SK-N-SH (cell line): ENCODE measurements around the gene LRP5. TPM values are rescaled to one million over a fixed set of nuclear protein-coding genes. Genes with fewer than 3 reads are reported as not detected.

Experiments used
- CTCF ChIA-PET: fragments of 300-600, 350-600 bp; formaldehyde crosslinking; extraction: SDS; loops from one replicate; lab custom pipeline; 2021; lab: Yijun Ruan, JAX
- POLR2A ChIA-PET: fragments of 350-600 bp; sonication (Branson Sonifier 250); formaldehyde crosslinking; extraction: SDS; loops from one replicate; lab custom pipeline; 2020; ENCODE audit warnings: antibody characterized with exemption, inconsistent platforms; lab: Yijun Ruan, JAX
- DNase-seq: peaks from one replicate; pipeline ENCODE4 v3.0.0; 2012
- H2AFZ ChIP-seq: fragments of 200-600 bp; sonication (generic); 2 replicates; pipeline ENCODE4 v1.8.1; 2016; ENCODE audit warnings: antibody characterized with exemption, mild to moderate bottlenecking, low read depth
- H3F3A ChIP-seq: fragments of 200-600 bp; sonication (generic); replicated peaks from 2 replicates; pipeline ENCODE3; 2016; ENCODE audit warnings: antibody characterized with exemption, mild to moderate bottlenecking; ENCODE audit not compliant: insufficient read depth
- H3K27ac ChIP-seq, 2 experiments: fragments of 200-500 bp in 1 of 2; fragments of 200-600 bp in 1 of 2; sonication (Bioruptor generic) in 1 of 2; sonication (generic), shearing (Covaris generic) in 1 of 2; 2 replicates each; pipeline versions ENCODE4 v1.5.1 to v1.6.1; 2014 to 2016; ENCODE audit warnings: low read depth in 2 of 2, inconsistent platforms in 1 of 2, low read length in 1 of 2, mild to moderate bottlenecking in 1 of 2, mixed read lengths in 1 of 2
- H3K27me3 ChIP-seq: fragments of 200-600 bp; sonication (generic), shearing (Covaris generic); 2 replicates; pipeline ENCODE4 v1.6.1; 2016; ENCODE audit warnings: mixed run types; ENCODE audit not compliant: insufficient read depth
- H3K36me3 ChIP-seq, 2 experiments: fragments of 200-500 bp in 1 of 2; fragments of 200-600 bp in 1 of 2; sonication (Bioruptor generic) in 1 of 2; sonication (generic) in 1 of 2; replicated peaks in 1 of 2; 2 replicates each; pipeline versions ENCODE3 to v1.5.1; 2014 to 2016; ENCODE audit warnings: low read length in 1 of 2, mild to moderate bottlenecking in 1 of 2; ENCODE audit not compliant: insufficient read depth in 2 of 2, control insufficient read depth in 1 of 2
- H3K4me1 ChIP-seq, 2 experiments: fragments of 200-500 bp in 1 of 2; fragments of 200-600 bp in 1 of 2; sonication (Bioruptor generic) in 1 of 2; sonication (generic), shearing (Covaris generic) in 1 of 2; 2 replicates each; pipeline versions ENCODE4 v1.5.1 to v1.6.1; 2014 to 2016; ENCODE audit warnings: low read depth in 1 of 2, low read length in 1 of 2, mixed run types in 1 of 2; ENCODE audit not compliant: insufficient read depth in 2 of 2, control insufficient read depth in 1 of 2
- H3K4me2 ChIP-seq: fragments of 200-600 bp; sonication (generic), shearing (Covaris generic); 2 replicates; pipeline ENCODE4 v1.6.1; 2017; ENCODE audit warnings: mixed run types
- H3K4me3 ChIP-seq, 2 experiments: fragments of 200-500 bp in 1 of 2; fragments of 200-600 bp in 1 of 2; sonication (Bioruptor generic) in 1 of 2; sonication (generic), shearing (Covaris generic) in 1 of 2; 2 replicates each; pipeline versions ENCODE4 v1.5.1 to v1.8.1; 2014 to 2016; ENCODE audit warnings: low read depth in 2 of 2, inconsistent platforms in 1 of 2, low read length in 1 of 2, mild to moderate bottlenecking in 1 of 2, mixed read lengths in 1 of 2, moderate library complexity in 1 of 2
- H3K79me2 ChIP-seq: fragments of 200-600 bp; sonication (generic); 2 replicates; pipeline ENCODE4 v1.8.1; 2017; ENCODE audit warnings: mild to moderate bottlenecking; ENCODE audit not compliant: insufficient read depth
- H3K9ac ChIP-seq: fragments of 200-600 bp; sonication (generic); 2 replicates; pipeline ENCODE4 v1.6.1; 2017; ENCODE audit warnings: mixed run types
- H3K9me2 ChIP-seq: fragments of 200-600 bp; sonication (generic); 2 replicates; pipeline ENCODE4 v1.6.1; 2017; ENCODE audit warnings: mixed run types
- H3K9me3 ChIP-seq: fragments of 200-600 bp; sonication (generic); 2 replicates; pipeline ENCODE4 v1.6.1; 2017; ENCODE audit warnings: mixed run types, mild to moderate bottlenecking, moderate library complexity
- H4K20me1 ChIP-seq: fragments of 200-600 bp; sonication (generic); 2 replicates; pipeline ENCODE4 v1.6.1; 2017; ENCODE audit warnings: mild to moderate bottlenecking, mixed run types; ENCODE audit not compliant: insufficient read depth
- CHD2 ChIP-seq: fragments of 150-350 bp; IDR thresholded peaks from 2 replicates; pipeline ENCODE4 v1.6.1; 2018; ENCODE audit warnings: low read length; ENCODE audit not compliant: partially characterized antibody
- ELF1 ChIP-seq: IDR thresholded peaks from 2 replicates; pipeline ENCODE4 v1.4.0; 2012
- EZH2phosphoT487 ChIP-seq: fragments of 200-600 bp; sonication (generic); IDR thresholded peaks from 2 replicates; pipeline ENCODE4 v1.6.1; 2017; ENCODE audit warnings: low read depth, mixed run types, mild to moderate bottlenecking, antibody characterized with exemption, moderate library complexity, borderline replicate concordance
- FOSL2 ChIP-seq: IDR thresholded peaks from 2 replicates; pipeline ENCODE4 v1.4.0; 2012; ENCODE audit warnings: low read depth, mild to moderate bottlenecking, moderate library complexity, borderline replicate concordance
- FOXJ3 ChIP-seq: sonication (generic); formaldehyde crosslinking; IDR thresholded peaks from 2 replicates; pipeline ENCODE4 v1.5.1; 2020; ENCODE audit warnings: mild to moderate bottlenecking, missing genetic modification reagents
- GABPA ChIP-seq: IDR thresholded peaks from 2 replicates; pipeline ENCODE4 v1.4.0; 2012; ENCODE audit warnings: low read depth, mild to moderate bottlenecking
- JUND ChIP-seq: IDR thresholded peaks from 2 replicates; pipeline ENCODE4 v1.4.0; 2012
- PBX3 ChIP-seq: IDR thresholded peaks from 2 replicates; pipeline ENCODE4; 2012
- RAD21 ChIP-seq: IDR thresholded peaks from 2 replicates; pipeline ENCODE4 v1.6.1; 2012; ENCODE audit warnings: mild to moderate bottlenecking, low read length
- REST ChIP-seq: IDR thresholded peaks from 2 replicates; pipeline ENCODE4 v1.6.1; 2012; ENCODE audit warnings: mild to moderate bottlenecking, low read depth, low read length, moderate library complexity
- RFX5 ChIP-seq: IDR thresholded peaks from 2 replicates; pipeline ENCODE4 v1.6.1; 2012; ENCODE audit warnings: mild to moderate bottlenecking, improper control_type of control experiment, low read length
- SMC3 ChIP-seq: IDR thresholded peaks from 2 replicates; pipeline ENCODE4 v1.6.1; 2012; ENCODE audit warnings: low read depth, low read length, improper control_type of control experiment
- TAF1 ChIP-seq: IDR thresholded peaks from 2 replicates; pipeline ENCODE4 v1.6.1; 2012; ENCODE audit warnings: low read depth, mild to moderate bottlenecking, low read length, moderate library complexity, borderline replicate concordance
- TCF12 ChIP-seq: IDR thresholded peaks from 2 replicates; pipeline ENCODE4 v1.4.0; 2012
- TEAD4 ChIP-seq: IDR thresholded peaks from 2 replicates; pipeline ENCODE4 v1.4.0; 2012; ENCODE audit warnings: mild to moderate bottlenecking, borderline replicate concordance; ENCODE audit not compliant: insufficient read depth
- ZBTB33 ChIP-seq: IDR thresholded peaks from 2 replicates; pipeline ENCODE4 v1.4.0; 2012; ENCODE audit warnings: low read depth, borderline replicate concordance
- WGBS: methylation state at CpG from one replicate; pipeline ENCODE4 v1.1.6; 2017; ENCODE audit warnings: low lambda C conversion rate; 5-methylcytosine and 5-hydroxymethylcytosine counted together
- polyA plus RNA-seq, 3 experiments: library from polyadenylated mRNA; depleted of rRNA; stranded (reverse); fragments of >200 nt; gene quantifications; 2 replicates each; pipeline ENCODE4 v1.2.3, GENCODE V29; 2012

LRP5 gene
- polyA plus RNA-seq, 1 of the 3 experiments (the other 2 are of a cell fraction): 15.0 TPM

DNA sequence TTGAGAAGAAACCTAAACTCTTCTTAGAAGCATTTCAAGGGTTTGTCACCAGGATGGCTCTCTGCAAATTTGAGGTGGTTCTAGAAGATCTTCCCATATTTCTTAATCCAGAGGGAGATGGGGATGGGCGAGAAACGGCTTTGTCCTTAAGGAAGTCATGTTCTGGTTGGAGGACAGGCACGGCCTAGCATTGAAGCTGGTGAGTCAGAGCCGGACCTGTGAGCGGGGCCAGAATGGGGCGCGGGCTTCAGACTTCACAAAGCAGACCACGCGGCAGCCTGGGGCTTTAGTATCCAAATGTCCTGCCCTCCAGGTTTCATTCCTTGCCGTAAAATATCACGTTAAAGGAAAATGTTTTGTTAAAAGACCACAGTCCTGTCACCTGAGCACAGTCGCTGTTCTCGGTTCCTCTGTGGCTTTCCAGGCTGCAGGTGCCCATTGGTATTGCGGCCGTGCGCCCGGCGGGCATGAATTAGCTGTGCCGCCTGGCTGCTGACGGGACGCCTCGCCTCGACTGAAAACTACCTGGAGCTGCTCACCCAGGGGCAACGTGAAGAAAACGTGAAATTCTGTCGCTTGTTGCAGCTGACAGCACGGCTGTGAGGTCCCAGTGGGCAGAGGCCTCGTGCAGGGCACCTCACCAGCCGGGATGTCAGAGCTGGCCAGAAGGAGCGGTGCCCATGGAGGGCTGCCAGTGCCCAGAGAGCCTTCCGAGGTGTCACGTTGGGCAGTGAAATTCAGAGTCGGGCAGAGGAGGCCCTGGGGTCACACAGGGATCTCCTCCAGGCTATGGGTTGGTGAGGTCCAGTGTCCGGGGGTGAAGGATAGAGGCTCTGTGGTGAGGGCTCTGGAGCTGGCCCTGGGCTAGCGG is 59.0 kb downstream of the LRP5 start:
- no peak overlapping the region for H3K4me3 ChIP-seq
- POLR2A ChIA-PET: interaction anchor here (1.3 kb wide), 1 partner anchor 73 kb away, joined by 3 read pairs; no protein-coding TSS in a partner anchor
- peak overlapping the region in 1 of 2 experiments; percentile 100; a peak in 2 of 4 replicates for H3K27ac ChIP-seq
- H3K79me2 ChIP-seq: no peaks in the 10 kb centered on the region
- H3K9me3 ChIP-seq: no peaks in the 10 kb centered on the region
- H3K36me3 ChIP-seq: peaks cover 0 to 5% of the 10 kb centered on the region in 2 experiments
- TF ChIP-seq RFX5 (no peak), JUND (no peak), TCF12 (no peak), TAF1 (no peak)
- TF ChIP-seq, all 33 proteins: peak for 0
- Histone ChIP-seq H2AFZ (no peak overlapping the region), H3K9ac (no peak overlapping the region), H3K27me3 (no peaks in the 10 kb centered on the region), H3F3A (no peaks in the 10 kb centered on the region), H4K20me1 (no peaks in the 10 kb centered on the region), H3K4me2 (no peak overlapping the region), H3K4me1 (peaks cover 23 to 72% of the 10 kb centered on the region in 2 experiments), H3K9me2 (no peaks in the 10 kb centered on the region)
- 97% methylated on average over 28 of the region's 35 CpGs for WGBS
- no peak for DNase-seq
- CTCF ChIA-PET: interaction anchor here (4.1 to 5.4 kb wide), 2 partner anchors 13 to 74 kb away, joined by 16 to 34 read pairs; no protein-coding TSS in a partner anchor

GRCh38 chr11:68372114-68372513 is 59.7 kb downstream of the LRP5 start:
- ChIA-PET CTCF (interaction anchor here (0.6 to 5.4 kb wide), 3 partner anchors 13 to 74 kb away, joined by 3 to 34 read pairs (median 15); no protein-coding TSS in a partner anchor), POLR2A (interaction anchor here (2.5 kb wide), 1 partner anchor 42 kb away, joined by 12 read pairs; no protein-coding TSS in a partner anchor)
- peak overlapping the region in 1 of 2 experiments; percentile 100; a peak in 1 of 4 replicates for H3K27ac ChIP-seq
- WGBS: 92% methylated on average over 21 of the region's 21 CpGs
- no peak overlapping the region for H3K9ac ChIP-seq
- no peak for DNase-seq
- H3K36me3 ChIP-seq: peaks cover 0 to 5% of the 10 kb centered on the region in 2 experiments
- H3K4me2 ChIP-seq: no peak overlapping the region
- no peaks in the 10 kb centered on the region for H3K27me3 ChIP-seq
- TF ChIP-seq REST (no peak), CHD2 (no peak), RFX5 (no peak), PBX3 (no peak), FOSL2 (no peak), ZBTB33 (no peak), GABPA (no peak), ELF1 (no peak), FOXJ3 (no peak), SMC3 (no peak), EZH2phosphoT487 (no peak), TEAD4 (no peak), TCF12 (no peak), RAD21 (no peak)
- H3K4me1 ChIP-seq: peaks cover 23 to 79% of the 10 kb centered on the region in 2 experiments
- no peaks in the 10 kb centered on the region for H3K9me3 ChIP-seq
- no peaks in the 10 kb centered on the region for H3K9me2 ChIP-seq
- H4K20me1 ChIP-seq: no peaks in the 10 kb centered on the region
- no peak overlapping the region for H2AFZ ChIP-seq
- no peak overlapping the region for H3K4me3 ChIP-seq
- H3K79me2 ChIP-seq: no peaks in the 10 kb centered on the region
- no peaks in the 10 kb centered on the region for H3F3A ChIP-seq
